ENCODE data around the gene EYA4.
"Not testable (repeated sequence)": the region's sequence is repeated elsewhere in the genome, so short reads cannot be mapped to it uniquely, and the experiment has no call there.

The EYA4 gene

GRCh38 chr6:133358574-133359150 is 117.5 kb downstream of the EYA4 start:
- DNase-seq: no peak

GRCh38 chr6:133359256-133359655 is 118.1 kb downstream of the EYA4 start:
- no peak for DNase-seq

GRCh38 chr6:133359760-133360159 is 118.6 kb downstream of the EYA4 start:
- no peak for DNase-seq

GRCh38 chr6:133360194-133360593 is 119.0 kb downstream of the EYA4 start:
- no peak for DNase-seq

- no peak for DNase-seq
Measured at GRCh38 chr6:133362813-133363212, 121.7 kb downstream of the EYA4 start.

GRCh38 chr6:133368664-133369063 is 127.5 kb downstream of the EYA4 start:
- DNase-seq: no peak

- DNase-seq: no peak
Measured at GRCh38 chr6:133369773-133370272, 128.7 kb downstream of the EYA4 start.

- DNase-seq: no peak
Measured at GRCh38 chr6:133376743-133377142, 135.6 kb downstream of the EYA4 start.

- no peak for DNase-seq
Measured at GRCh38 chr6:133377219-133377618, 136.1 kb downstream of the EYA4 start.

- no peak for DNase-seq
Measured at GRCh38 chr6:133380047-133380446, 138.9 kb downstream of the EYA4 start.

GRCh38 chr6:133380723-133381122 is 139.6 kb downstream of the EYA4 start:
- DNase-seq: no peak

GRCh38 chr6:133388731-133389130 is 147.6 kb downstream of the EYA4 start:
- no peak for DNase-seq

GRCh38 chr6:133390168-133390567 is 149.0 kb downstream of the EYA4 start:
- DNase-seq: no peak

- DNase-seq: no peak
Measured at GRCh38 chr6:133392015-133392414, 150.9 kb downstream of the EYA4 start.

GRCh38 chr6:133392641-133393040 is 151.5 kb downstream of the EYA4 start:
- no peak for DNase-seq

- DNase-seq: no peak
Measured at GRCh38 chr6:133393891-133394290, 152.7 kb downstream of the EYA4 start.

GRCh38 chr6:133394630-133395029 is 153.5 kb downstream of the EYA4 start:
- DNase-seq: no peak

- DNase-seq: no peak
Measured at GRCh38 chr6:133396233-133396983, 155.3 kb downstream of the EYA4 start.

- DNase-seq: no peak
Measured at GRCh38 chr6:133396984-133397348, 155.8 kb downstream of the EYA4 start.

- not testable (repeated sequence) for DNase-seq
Measured at GRCh38 chr6:133397601-133398000, 156.4 kb downstream of the EYA4 start.

GRCh38 chr6:133399426-133399825 is 158.3 kb downstream of the EYA4 start:
- no peak for DNase-seq

GRCh38 chr6:133404151-133404550 is 163.0 kb downstream of the EYA4 start:
- DNase-seq: no peak

GRCh38 chr6:133404728-133405127 is 163.6 kb downstream of the EYA4 start:
- DNase-seq: no peak

GRCh38 chr6:133407320-133408100 is 166.4 kb downstream of the EYA4 start:
- DNase-seq: no peak

All from CD4-positive, alpha-beta T cell treated with Interferon gamma for 1 hour (primary cell).